HepG2 (cell line): ENCODE results near the gene DDIT4. TPM values are rescaled to one million over a fixed set of nuclear protein-coding genes. Genes with fewer than 3 reads are reported as not detected.

Experiments used
- AGO2 ChIP-seq: fragments of 200-400 bp; formaldehyde crosslinking; optimal IDR thresholded peaks from 2 replicates; pipeline ENCODE3; 2017; ENCODE audit warnings: mild to moderate bottlenecking, low read depth, low read length, moderate library complexity
- ARHGAP35 ChIP-seq: sonication (generic); formaldehyde crosslinking; IDR thresholded peaks from 2 replicates; pipeline ENCODE4 v1.9.0; 2022; ENCODE audit warnings: mild to moderate bottlenecking, inconsistent platforms, moderate library complexity, missing genetic modification reagents, borderline replicate concordance
- GABPA ChIP-seq, 2 experiments: IDR thresholded peaks; 2 replicates each; pipeline ENCODE4 v1.6.1; 2011 to 2016; ENCODE audit warnings: low read depth in 2 of 2, low read length in 1 of 2, missing biosample characterization in 1 of 2, missing genetic modification characterization in 1 of 2
- IKZF4 ChIP-seq: sonication (generic); formaldehyde crosslinking; IDR thresholded peaks from 2 replicates; pipeline ENCODE4 v1.5.1; 2020; ENCODE audit warnings: borderline replicate concordance, mild to moderate bottlenecking, low read depth, missing genetic modification reagents; ENCODE audit errors: not compliant biosample characterization
- RAD51 ChIP-seq: fragments of 450-650 bp; IDR thresholded peaks from 2 replicates; pipeline ENCODE4 v1.6.1; 2016; ENCODE audit warnings: borderline replicate concordance
- ZNF431 ChIP-seq: sonication (generic); formaldehyde crosslinking; IDR thresholded peaks from 2 replicates; pipeline ENCODE4 v1.9.0; 2022; ENCODE audit warnings: missing genetic modification reagents, low read depth, mild to moderate bottlenecking, borderline replicate concordance
- ZNF546 ChIP-seq: sonication (generic); formaldehyde crosslinking; conservative IDR thresholded peaks from 2 replicates; pipeline ENCODE4 v1.8.1; 2023; ENCODE audit warnings: mild to moderate bottlenecking, missing genetic modification reagents
- polyA plus RNA-seq, 8 experiments: library from polyadenylated mRNA; depleted of rRNA in 3 of 8; stranded (reverse) in 7 of 8; unstranded in 1 of 8; fragments of >200 nt; fragmentation: Illumina TruSeq in 4 of 8; extraction: Trizol in 4 of 8; gene quantifications; 2 replicates each; pipeline versions ENCODE4 v1.2.1 to v1.2.3, GENCODE V29; 2011 to 2016; ENCODE audit warnings: low read depth in 4 of 8, missing spikeins in 1 of 8, mixed read lengths in 1 of 8; ENCODE audit not compliant: insufficient read depth in 1 of 8
- total RNA-seq, 5 experiments: library from RNA; depleted of rRNA; stranded (reverse); fragments of >200 nt; fragmentation: Illumina TruSeq; extraction: Trizol; gene quantifications; 2 replicates each; pipeline ENCODE4 v1.2.3, GENCODE V29; 2016; ENCODE audit warnings: low read depth in 1 of 5
- TF ChIP-seq, protein P1 (sequence below): sonication (generic); formaldehyde crosslinking; IDR thresholded peaks from 2 replicates; pipeline ENCODE4 v1.9.0; 2021; ENCODE audit warnings: missing genetic modification reagents, mild to moderate bottlenecking, borderline replicate concordance
- TF ChIP-seq, protein P2 (sequence below): sonication (generic); formaldehyde crosslinking; IDR thresholded peaks from 2 replicates; pipeline ENCODE4 v1.4.0; 2020; ENCODE audit warnings: missing genetic modification reagents
- TF ChIP-seq, protein P3 (sequence below): sonication (generic); formaldehyde crosslinking; IDR thresholded peaks from 2 replicates; pipeline ENCODE4 v1.5.0; 2020; ENCODE audit warnings: missing genetic modification reagents
- TF ChIP-seq, protein P4 (sequence below): sonication (generic); formaldehyde crosslinking; conservative IDR thresholded peaks from 2 replicates; pipeline ENCODE4 v1.8.1; 2023; ENCODE audit warnings: missing genetic modification reagents
- TF ChIP-seq, protein P5 (sequence below): sonication (generic); formaldehyde crosslinking; IDR thresholded peaks from 2 replicates; pipeline ENCODE4 v1.4.0; 2020; ENCODE audit warnings: missing genetic modification reagents, borderline replicate concordance
- TF ChIP-seq, protein P6 (sequence below): sonication (generic); formaldehyde crosslinking; conservative IDR thresholded peaks from 2 replicates; pipeline ENCODE4 v1.8.0; 2022; ENCODE audit warnings: missing genetic modification reagents

The DDIT4 gene
- total and polyA plus RNA-seq, 2 of the 13 experiments (the other 11 are each of a cell fraction or from before 2014, with no cell fraction given): 35.6 to 40.7 TPM

DNA sequence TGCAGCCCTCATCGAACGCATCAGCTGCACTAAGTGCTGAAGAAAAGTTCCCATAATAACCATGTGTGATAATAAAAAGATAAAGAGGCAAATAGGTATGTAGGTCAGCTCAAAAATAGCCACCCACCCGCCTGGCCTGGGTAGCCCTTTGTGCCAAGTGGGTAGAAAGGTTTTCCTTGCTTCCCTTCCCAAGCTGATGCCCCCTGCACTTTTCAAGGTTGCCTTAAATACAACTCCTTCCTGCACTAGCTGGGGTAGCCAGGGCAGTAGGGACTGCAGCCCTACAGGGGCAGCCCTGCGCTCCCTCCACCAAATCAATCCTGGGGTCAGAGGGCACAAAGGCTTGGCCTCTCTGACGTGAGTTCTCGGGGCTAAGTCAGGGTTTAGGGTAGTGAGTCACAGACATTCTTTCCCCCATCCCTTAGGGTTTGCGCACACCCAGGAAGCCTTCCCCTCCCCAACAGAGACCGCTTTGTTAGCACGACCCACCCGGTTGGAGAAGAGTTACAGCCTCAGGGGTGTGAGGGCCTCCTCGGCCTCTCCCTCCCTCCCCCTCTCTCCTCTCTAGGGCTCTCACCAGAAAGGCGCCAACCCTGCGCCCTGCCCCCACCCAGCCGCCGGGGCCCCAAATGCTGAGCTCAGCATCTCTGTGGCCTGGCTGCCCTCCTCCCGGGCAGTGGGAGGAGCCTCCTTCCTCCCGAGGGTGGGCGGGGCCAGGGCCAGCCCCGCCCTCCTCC is 13.3 kb upstream of the DDIT4 start (continued):
- TF ChIP-seq, protein P1, sequence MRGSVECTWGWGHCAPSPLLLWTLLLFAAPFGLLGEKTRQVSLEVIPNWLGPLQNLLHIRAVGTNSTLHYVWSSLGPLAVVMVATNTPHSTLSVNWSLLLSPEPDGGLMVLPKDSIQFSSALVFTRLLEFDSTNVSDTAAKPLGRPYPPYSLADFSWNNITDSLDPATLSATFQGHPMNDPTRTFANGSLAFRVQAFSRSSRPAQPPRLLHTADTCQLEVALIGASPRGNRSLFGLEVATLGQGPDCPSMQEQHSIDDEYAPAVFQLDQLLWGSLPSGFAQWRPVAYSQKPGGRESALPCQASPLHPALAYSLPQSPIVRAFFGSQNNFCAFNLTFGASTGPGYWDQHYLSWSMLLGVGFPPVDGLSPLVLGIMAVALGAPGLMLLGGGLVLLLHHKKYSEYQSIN: no peak
- 0 out of 2 replicates have a peak, but pooled peaks have one; percentile 20 for TF ChIP-seq ZNF546 (CRISPR knock-in tag)
- peak; percentile 9 for TF ChIP-seq IKZF4 (CRISPR knock-in tag)
- TF ChIP-seq, protein P2, sequence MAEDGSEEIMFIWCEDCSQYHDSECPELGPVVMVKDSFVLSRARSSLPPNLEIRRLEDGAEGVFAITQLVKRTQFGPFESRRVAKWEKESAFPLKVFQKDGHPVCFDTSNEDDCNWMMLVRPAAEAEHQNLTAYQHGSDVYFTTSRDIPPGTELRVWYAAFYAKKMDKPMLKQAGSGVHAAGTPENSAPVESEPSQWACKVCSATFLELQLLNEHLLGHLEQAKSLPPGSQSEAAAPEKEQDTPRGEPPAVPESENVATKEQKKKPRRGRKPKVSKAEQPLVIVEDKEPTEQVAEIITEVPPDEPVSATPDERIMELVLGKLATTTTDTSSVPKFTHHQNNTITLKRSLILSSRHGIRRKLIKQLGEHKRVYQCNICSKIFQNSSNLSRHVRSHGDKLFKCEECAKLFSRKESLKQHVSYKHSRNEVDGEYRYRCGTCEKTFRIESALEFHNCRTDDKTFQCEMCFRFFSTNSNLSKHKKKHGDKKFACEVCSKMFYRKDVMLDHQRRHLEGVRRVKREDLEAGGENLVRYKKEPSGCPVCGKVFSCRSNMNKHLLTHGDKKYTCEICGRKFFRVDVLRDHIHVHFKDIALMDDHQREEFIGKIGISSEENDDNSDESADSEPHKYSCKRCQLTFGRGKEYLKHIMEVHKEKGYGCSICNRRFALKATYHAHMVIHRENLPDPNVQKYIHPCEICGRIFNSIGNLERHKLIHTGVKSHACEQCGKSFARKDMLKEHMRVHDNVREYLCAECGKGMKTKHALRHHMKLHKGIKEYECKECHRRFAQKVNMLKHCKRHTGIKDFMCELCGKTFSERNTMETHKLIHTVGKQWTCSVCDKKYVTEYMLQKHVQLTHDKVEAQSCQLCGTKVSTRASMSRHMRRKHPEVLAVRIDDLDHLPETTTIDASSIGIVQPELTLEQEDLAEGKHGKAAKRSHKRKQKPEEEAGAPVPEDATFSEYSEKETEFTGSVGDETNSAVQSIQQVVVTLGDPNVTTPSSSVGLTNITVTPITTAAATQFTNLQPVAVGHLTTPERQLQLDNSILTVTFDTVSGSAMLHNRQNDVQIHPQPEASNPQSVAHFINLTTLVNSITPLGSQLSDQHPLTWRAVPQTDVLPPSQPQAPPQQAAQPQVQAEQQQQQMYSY (CRISPR knock-in tag): no peak
- TF ChIP-seq, protein P3, sequence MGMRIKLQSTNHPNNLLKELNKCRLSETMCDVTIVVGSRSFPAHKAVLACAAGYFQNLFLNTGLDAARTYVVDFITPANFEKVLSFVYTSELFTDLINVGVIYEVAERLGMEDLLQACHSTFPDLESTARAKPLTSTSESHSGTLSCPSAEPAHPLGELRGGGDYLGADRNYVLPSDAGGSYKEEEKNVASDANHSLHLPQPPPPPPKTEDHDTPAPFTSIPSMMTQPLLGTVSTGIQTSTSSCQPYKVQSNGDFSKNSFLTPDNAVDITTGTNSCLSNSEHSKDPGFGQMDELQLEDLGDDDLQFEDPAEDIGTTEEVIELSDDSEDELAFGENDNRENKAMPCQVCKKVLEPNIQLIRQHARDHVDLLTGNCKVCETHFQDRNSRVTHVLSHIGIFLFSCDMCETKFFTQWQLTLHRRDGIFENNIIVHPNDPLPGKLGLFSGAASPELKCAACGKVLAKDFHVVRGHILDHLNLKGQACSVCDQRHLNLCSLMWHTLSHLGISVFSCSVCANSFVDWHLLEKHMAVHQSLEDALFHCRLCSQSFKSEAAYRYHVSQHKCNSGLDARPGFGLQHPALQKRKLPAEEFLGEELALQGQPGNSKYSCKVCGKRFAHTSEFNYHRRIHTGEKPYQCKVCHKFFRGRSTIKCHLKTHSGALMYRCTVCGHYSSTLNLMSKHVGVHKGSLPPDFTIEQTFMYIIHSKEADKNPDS (CRISPR knock-in tag): no peak
- TF ChIP-seq, protein P4, sequence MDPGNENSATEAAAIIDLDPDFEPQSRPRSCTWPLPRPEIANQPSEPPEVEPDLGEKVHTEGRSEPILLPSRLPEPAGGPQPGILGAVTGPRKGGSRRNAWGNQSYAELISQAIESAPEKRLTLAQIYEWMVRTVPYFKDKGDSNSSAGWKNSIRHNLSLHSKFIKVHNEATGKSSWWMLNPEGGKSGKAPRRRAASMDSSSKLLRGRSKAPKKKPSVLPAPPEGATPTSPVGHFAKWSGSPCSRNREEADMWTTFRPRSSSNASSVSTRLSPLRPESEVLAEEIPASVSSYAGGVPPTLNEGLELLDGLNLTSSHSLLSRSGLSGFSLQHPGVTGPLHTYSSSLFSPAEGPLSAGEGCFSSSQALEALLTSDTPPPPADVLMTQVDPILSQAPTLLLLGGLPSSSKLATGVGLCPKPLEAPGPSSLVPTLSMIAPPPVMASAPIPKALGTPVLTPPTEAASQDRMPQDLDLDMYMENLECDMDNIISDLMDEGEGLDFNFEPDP: no peak
- TF ChIP-seq, protein P5, sequence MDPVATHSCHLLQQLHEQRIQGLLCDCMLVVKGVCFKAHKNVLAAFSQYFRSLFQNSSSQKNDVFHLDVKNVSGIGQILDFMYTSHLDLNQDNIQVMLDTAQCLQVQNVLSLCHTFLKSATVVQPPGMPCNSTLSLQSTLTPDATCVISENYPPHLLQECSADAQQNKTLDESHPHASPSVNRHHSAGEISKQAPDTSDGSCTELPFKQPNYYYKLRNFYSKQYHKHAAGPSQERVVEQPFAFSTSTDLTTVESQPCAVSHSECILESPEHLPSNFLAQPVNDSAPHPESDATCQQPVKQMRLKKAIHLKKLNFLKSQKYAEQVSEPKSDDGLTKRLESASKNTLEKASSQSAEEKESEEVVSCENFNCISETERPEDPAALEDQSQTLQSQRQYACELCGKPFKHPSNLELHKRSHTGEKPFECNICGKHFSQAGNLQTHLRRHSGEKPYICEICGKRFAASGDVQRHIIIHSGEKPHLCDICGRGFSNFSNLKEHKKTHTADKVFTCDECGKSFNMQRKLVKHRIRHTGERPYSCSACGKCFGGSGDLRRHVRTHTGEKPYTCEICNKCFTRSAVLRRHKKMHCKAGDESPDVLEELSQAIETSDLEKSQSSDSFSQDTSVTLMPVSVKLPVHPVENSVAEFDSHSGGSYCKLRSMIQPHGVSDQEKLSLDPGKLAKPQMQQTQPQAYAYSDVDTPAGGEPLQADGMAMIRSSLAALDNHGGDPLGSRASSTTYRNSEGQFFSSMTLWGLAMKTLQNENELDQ (CRISPR knock-in tag): no peak
- TF ChIP-seq AGO2: no peak
- no peak for TF ChIP-seq RAD51
- no peak; the same call in 1 of the 2 replicates for TF ChIP-seq ZNF431
- no peak for TF ChIP-seq ARHGAP35 (CRISPR knock-in tag)
- no peak for TF ChIP-seq GABPA (IDR thresholded peaks at IDR 0.05; ENCODE audit: low read depth, low read length)
- TF ChIP-seq GABPA (CRISPR knock-in tag; IDR thresholded peaks at IDR 0.05; ENCODE audit: low read depth): peak; percentile 45; the same call in 1 of the 2 replicates
- TF ChIP-seq, protein P6, sequence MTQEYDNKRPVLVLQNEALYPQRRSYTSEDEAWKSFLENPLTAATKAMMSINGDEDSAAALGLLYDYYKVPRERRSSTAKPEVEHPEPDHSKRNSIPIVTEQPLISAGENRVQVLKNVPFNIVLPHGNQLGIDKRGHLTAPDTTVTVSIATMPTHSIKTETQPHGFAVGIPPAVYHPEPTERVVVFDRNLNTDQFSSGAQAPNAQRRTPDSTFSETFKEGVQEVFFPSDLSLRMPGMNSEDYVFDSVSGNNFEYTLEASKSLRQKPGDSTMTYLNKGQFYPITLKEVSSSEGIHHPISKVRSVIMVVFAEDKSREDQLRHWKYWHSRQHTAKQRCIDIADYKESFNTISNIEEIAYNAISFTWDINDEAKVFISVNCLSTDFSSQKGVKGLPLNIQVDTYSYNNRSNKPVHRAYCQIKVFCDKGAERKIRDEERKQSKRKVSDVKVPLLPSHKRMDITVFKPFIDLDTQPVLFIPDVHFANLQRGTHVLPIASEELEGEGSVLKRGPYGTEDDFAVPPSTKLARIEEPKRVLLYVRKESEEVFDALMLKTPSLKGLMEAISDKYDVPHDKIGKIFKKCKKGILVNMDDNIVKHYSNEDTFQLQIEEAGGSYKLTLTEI: no peak
